ENCODE data around the gene ETV6.

DNA sequence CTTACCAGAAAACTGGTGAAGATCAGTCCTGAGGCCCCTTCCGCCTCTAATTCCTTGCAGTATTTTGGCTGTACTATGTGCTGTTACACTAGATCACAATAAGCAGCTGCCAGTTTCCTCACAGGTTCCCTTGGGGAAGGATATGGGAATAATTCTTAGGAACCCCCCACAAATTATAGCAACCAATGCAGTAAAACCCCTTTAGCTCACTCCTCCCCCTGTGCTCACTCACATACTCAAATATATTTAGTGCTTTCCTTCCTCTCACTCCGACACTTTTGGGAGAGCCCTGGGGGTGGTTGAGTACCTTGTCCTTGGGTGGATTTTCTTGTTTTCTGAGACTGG, 162.7 kb downstream of the ETV6 start:
- TF ChIP-seq YY1 (IDR thresholded peaks at IDR 0.05; ENCODE audit: insufficient read depth, insufficient read length) (no peak), ZNF274 (IDR thresholded peaks at IDR 0.05; ENCODE audit: low read depth, low read length) (no peak)
